H1 (cell line): ENCODE data around the gene DRG1.

Experiments
- CTCF ChIP-seq, 3 experiments: IDR thresholded peaks; 1 replicate in 2 of 3; 2 replicates in 1 of 3; pipeline versions ENCODE4 v1.5.1 to v1.6.1; 2011; ENCODE audit warnings: low read length in 3 of 3, mild to moderate bottlenecking in 3 of 3, inconsistent platforms in 2 of 3, low read depth in 1 of 3, moderate library complexity in 1 of 3; ENCODE audit not compliant: insufficient read depth in 1 of 3; ENCODE audit errors: control extremely low read depth in 1 of 3
- HDAC2 ChIP-seq, 2 experiments: fragments of 300-600 bp in 1 of 2; sonication (generic) in 1 of 2; IDR thresholded peaks; 2 replicates each; pipeline ENCODE4 v1.6.1; 2011 to 2012; ENCODE audit warnings: low read depth in 2 of 2, low read length in 2 of 2, mild to moderate bottlenecking in 2 of 2, moderate library complexity in 2 of 2, borderline replicate concordance in 1 of 2, inconsistent platforms in 1 of 2
- POLR2A ChIP-seq, 2 experiments: IDR thresholded peaks; 1 replicate in 1 of 2; 2 replicates in 1 of 2; pipeline ENCODE4 v1.6.1; 2011; ENCODE audit warnings: low read depth in 2 of 2, low read length in 2 of 2, mild to moderate bottlenecking in 2 of 2; ENCODE audit errors: control extremely low read depth in 1 of 2
- POLR2AphosphoS5 ChIP-seq: IDR thresholded peaks from 2 replicates; pipeline ENCODE4 v1.6.1; 2011; ENCODE audit warnings: low read depth, low read length

- TF ChIP-seq HDAC2 (IDR thresholded peaks at IDR 0.05; ENCODE audit: borderline replicate concordance in 1 of 2, low read depth in 2 of 2, low read length in 2 of 2) (no peak), POLR2A (IDR thresholded peaks at IDR 0.05; ENCODE audit: control extremely low read depth in 1 of 2, low read depth in 2 of 2, low read length in 2 of 2) (no peak), POLR2AphosphoS5 (no peak), CTCF (IDR thresholded peaks at IDR 0.05; ENCODE audit: control extremely low read depth in 1 of 3, insufficient read depth in 1 of 3, low read depth in 1 of 3, low read length in 3 of 3) (no peak)
Observed at GRCh38 chr22:31393893-31394292, 5.5 kb upstream of the DRG1 start.
